8988T (cell line): ENCODE data around the gene AKR1B1.
A peak's percentile ranks its signal among the peaks of the same experiment; 100 is the strongest.

Source experiments
- DNase-seq: peaks from one replicate; pipeline ENCODE4 v3.0.0; 2011

AKR1B1 gene

GRCh38 chr7:134443396-134444070 is 15.4 kb downstream of the AKR1B1 start:
- DNase-seq: no peak

- DNase-seq: no peak
These were observed 16.3 kb downstream of the AKR1B1 start for GRCh38 chr7:134442441-134443220.

- DNase-seq: no peak
These were observed 17.6 kb downstream of the AKR1B1 start for GRCh38 chr7:134441264-134441663.

GRCh38 chr7:134440476-134440875 is 18.4 kb downstream of the AKR1B1 start:
- DNase-seq: no peak

- no peak for DNase-seq
These were observed 18.8 kb downstream of the AKR1B1 start for GRCh38 chr7:134440067-134440466.

- DNase-seq: no peak
These were observed 20.0 kb downstream of the AKR1B1 start for GRCh38 chr7:134438946-134439345.

- no peak for DNase-seq
These were observed 23.6 kb downstream of the AKR1B1 start for GRCh38 chr7:134435161-134435920.

GRCh38 chr7:134434701-134435100 is 24.2 kb downstream of the AKR1B1 start:
- DNase-seq: no peak

- no peak for DNase-seq
These were observed 25.5 kb downstream of the AKR1B1 start for GRCh38 chr7:134433430-134433829.

- peak; percentile 60 for DNase-seq
These were observed 26.4 kb downstream of the AKR1B1 start for GRCh38 chr7:134432296-134433152.

- no peak for DNase-seq
These were observed 27.1 kb downstream of the AKR1B1 start for GRCh38 chr7:134431815-134432214.

GRCh38 chr7:134429481-134429880 is 29.4 kb downstream of the AKR1B1 start:
- DNase-seq: no peak

GRCh38 chr7:134428942-134429341 is 30.0 kb downstream of the AKR1B1 start:
- no peak for DNase-seq

- DNase-seq: no peak
These were observed 31.0 kb downstream of the AKR1B1 start for GRCh38 chr7:134427896-134428295.

GRCh38 chr7:134425777-134426176 is 33.1 kb downstream of the AKR1B1 start:
- no peak for DNase-seq

- no peak for DNase-seq
These were observed 36.3 kb downstream of the AKR1B1 start for GRCh38 chr7:134422638-134423037.

GRCh38 chr7:134422008-134422407 is 36.9 kb downstream of the AKR1B1 start:
- no peak for DNase-seq

- DNase-seq: no peak
These were observed 38.3 kb downstream of the AKR1B1 start for GRCh38 chr7:134420424-134421125.

GRCh38 chr7:134419875-134420274 is 39.0 kb downstream of the AKR1B1 start:
- no peak for DNase-seq

- DNase-seq: no peak
These were observed 39.8 kb downstream of the AKR1B1 start for GRCh38 chr7:134419085-134419484.

- no peak for DNase-seq
These were observed 43.2 kb downstream of the AKR1B1 start for GRCh38 chr7:134415700-134416099.

GRCh38 chr7:134414109-134414508 is 44.8 kb downstream of the AKR1B1 start:
- DNase-seq: no peak
